PC-9 (cell line): ENCODE measurements around the gene LIPG. TPM values are rescaled to one million over a fixed set of nuclear protein-coding genes. Genes with fewer than 3 reads are reported as not detected.

Experiments
- BruUV-seq: library from RNA; stranded (reverse); fragments of 400-500 nt; replicated peaks from 2 replicates; lab custom pipeline; 2021; lab: Mats Ljungman, UMichigan
- CTCF ChIA-PET: fragments of 300-600 bp; sonication (Branson Sonifier 250); formaldehyde crosslinking; loops from one replicate; lab custom pipeline; 2022; ENCODE audit warnings: antibody characterized with exemption; lab: Charles Lee
- POLR2A ChIA-PET: fragments of 300-600 bp; sonication (Branson Sonifier 250); formaldehyde crosslinking; loops from one replicate; lab custom pipeline; 2022; ENCODE audit warnings: antibody characterized with exemption; ENCODE audit not compliant: unreplicated experiment; lab: Charles Lee
- DNase-seq, 2 experiments: peaks; one replicate each; pipeline versions ENCODE4 v3.0.0 to v3.0.0-alpha.2; 2015 to 2022; ENCODE audit warnings: mixed read lengths in 1 of 2
- H2AFZ ChIP-seq: fragments of 200-600 bp; sonication (generic); 2 replicates; pipeline ENCODE4 v1.8.1; 2017; ENCODE audit warnings: antibody characterized with exemption
- H3F3A ChIP-seq: fragments of 200-600 bp; sonication (generic); 2 replicates; pipeline ENCODE4 v1.8.1; 2017; ENCODE audit warnings: antibody characterized with exemption, mild to moderate bottlenecking, low read depth; ENCODE audit not compliant: insufficient read depth
- H3K27ac ChIP-seq: fragments of 200-600 bp; sonication (generic); 2 replicates; pipeline ENCODE4 v1.6.1; 2016; ENCODE audit warnings: mixed run types
- H3K27me3 ChIP-seq: fragments of 200-600 bp; sonication (generic); 2 replicates; pipeline ENCODE4 v1.6.1; 2016; ENCODE audit warnings: low read depth, mixed run types; ENCODE audit not compliant: insufficient read depth
- H3K36me3 ChIP-seq: fragments of 200-600 bp; sonication (generic); 2 replicates; pipeline ENCODE4 v1.6.1; 2016; ENCODE audit warnings: low read depth, mixed run types
- H3K4me1 ChIP-seq: fragments of 200-600 bp; sonication (generic); replicated peaks from 2 replicates; pipeline ENCODE4 v1.6.1; 2016; ENCODE audit warnings: mixed run types; ENCODE audit not compliant: insufficient read depth
- H3K4me2 ChIP-seq: fragments of 200-600 bp; sonication (generic); 2 replicates; pipeline ENCODE4 v1.6.1; 2017; ENCODE audit warnings: mixed run types
- H3K4me3 ChIP-seq: fragments of 200-600 bp; sonication (generic); 2 replicates; pipeline ENCODE4 v1.6.1; 2016; ENCODE audit warnings: mixed run types
- H3K79me2 ChIP-seq: fragments of 200-600 bp; sonication (generic); 2 replicates; pipeline ENCODE4 v1.6.1; 2017; ENCODE audit warnings: low read depth, mixed run types
- H3K9me2 ChIP-seq: fragments of 200-600 bp; sonication (generic); 2 replicates; pipeline ENCODE4 v1.8.1; 2017; ENCODE audit warnings: mild to moderate bottlenecking; ENCODE audit not compliant: insufficient read depth
- H3K9me3 ChIP-seq: fragments of 200-600 bp; sonication (generic); 2 replicates; pipeline ENCODE4 v1.8.1; 2016; ENCODE audit warnings: low read depth; ENCODE audit not compliant: insufficient read depth
- H4K20me1 ChIP-seq: fragments of 200-600 bp; sonication (generic); 2 replicates; pipeline ENCODE4 v1.8.1; 2017; ENCODE audit not compliant: insufficient read depth
- CTCF ChIP-seq: fragments of 200-600 bp; sonication (generic); conservative IDR thresholded peaks from 2 replicates; pipeline ENCODE4 v1.6.1; 2017; ENCODE audit warnings: mixed run types, antibody characterized with exemption, mild to moderate bottlenecking, moderate library complexity
- EZH2 ChIP-seq: fragments of 200-600 bp; sonication (generic); IDR thresholded peaks from 2 replicates; pipeline ENCODE4 v1.8.0; 2017; ENCODE audit warnings: antibody characterized with exemption, low read depth
- intact Hi-C: fragments of 100-400 bp; cut with micrococcal nuclease; formaldehyde crosslinking; loops from one replicate; pipeline ENCODE4 v1.10.0; 2022; ENCODE audit not compliant: unreplicated experiment
- total RNA-seq: library from RNA; stranded (reverse); gene quantifications from 2 replicates; pipeline ENCODE4 v1.2.3, GENCODE V29; 2021

The LIPG gene
- total RNA-seq, 1 experiment from 2014 or later, result 30.9 TPM

DNA sequence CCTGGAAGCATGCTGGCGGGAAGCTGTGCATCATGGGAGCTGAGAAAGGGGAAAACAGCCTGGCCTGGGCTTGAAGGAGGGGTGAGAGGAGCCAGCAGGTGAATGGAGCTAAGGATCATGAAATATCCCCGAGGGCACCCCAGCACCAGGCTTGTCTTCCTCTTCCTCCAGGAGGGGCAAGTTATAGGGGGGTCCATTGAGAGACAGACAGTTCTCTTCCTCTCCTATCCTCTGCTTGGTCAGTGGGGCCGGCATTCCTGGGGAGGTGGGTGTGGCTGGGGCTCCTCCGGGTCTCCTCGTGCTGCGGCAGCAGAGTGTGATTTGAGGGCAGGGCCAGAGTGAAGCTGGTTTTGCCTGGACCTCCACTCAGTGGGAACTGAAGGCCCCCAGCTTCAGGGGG lies 78.9 kb downstream of the LIPG start:
- Histone ChIP-seq H3K9me3 (no peaks in the 10 kb centered on the region), H3F3A (no peaks in the 10 kb centered on the region), H4K20me1 (no peaks in the 10 kb centered on the region), H3K79me2 (no peaks in the 10 kb centered on the region), H3K36me3 (no peaks in the 10 kb centered on the region), H3K27ac (no peak overlapping the region), H3K4me2 (no peak overlapping the region), H2AFZ (no peak overlapping the region), H3K9me2 (no peaks in the 10 kb centered on the region), H3K4me3 (no peak overlapping the region), H3K27me3 (no peaks in the 10 kb centered on the region), H3K4me1 (peaks cover 6% of the 10 kb centered on the region; the same call in 1 of the 2 replicates)
- POLR2A ChIA-PET, result no interaction called here
- intact Hi-C loops, result no loop called here
- no peak for DNase-seq
- CTCF ChIA-PET, result no interaction called here
- TF ChIP-seq EZH2 (no peak), CTCF (no peak)
- BruUV-seq, result no TSS peak

GRCh38 chr18:49645196-49645595 lies 83.3 kb downstream of the LIPG start:
- TF ChIP-seq CTCF, result no peak
- no peak for TF ChIP-seq EZH2
- Histone ChIP-seq H3K27ac (no peak overlapping the region), H3K9me2 (no peaks in the 10 kb centered on the region), H3K4me3 (no peak overlapping the region), H3K4me1 (peaks cover 2% of the 10 kb centered on the region), H3K27me3 (no peaks in the 10 kb centered on the region), H2AFZ (no peak overlapping the region), H3K4me2 (no peak overlapping the region), H3K36me3 (no peaks in the 10 kb centered on the region), H3K79me2 (no peaks in the 10 kb centered on the region), H4K20me1 (no peaks in the 10 kb centered on the region), H3K9me3 (no peaks in the 10 kb centered on the region), H3F3A (no peaks in the 10 kb centered on the region)
- intact Hi-C loops, result no loop called here
- BruUV-seq, result no TSS peak
- DNase-seq, result no peak
- ChIA-PET POLR2A (no interaction called here), CTCF (no interaction called here)

DNA sequence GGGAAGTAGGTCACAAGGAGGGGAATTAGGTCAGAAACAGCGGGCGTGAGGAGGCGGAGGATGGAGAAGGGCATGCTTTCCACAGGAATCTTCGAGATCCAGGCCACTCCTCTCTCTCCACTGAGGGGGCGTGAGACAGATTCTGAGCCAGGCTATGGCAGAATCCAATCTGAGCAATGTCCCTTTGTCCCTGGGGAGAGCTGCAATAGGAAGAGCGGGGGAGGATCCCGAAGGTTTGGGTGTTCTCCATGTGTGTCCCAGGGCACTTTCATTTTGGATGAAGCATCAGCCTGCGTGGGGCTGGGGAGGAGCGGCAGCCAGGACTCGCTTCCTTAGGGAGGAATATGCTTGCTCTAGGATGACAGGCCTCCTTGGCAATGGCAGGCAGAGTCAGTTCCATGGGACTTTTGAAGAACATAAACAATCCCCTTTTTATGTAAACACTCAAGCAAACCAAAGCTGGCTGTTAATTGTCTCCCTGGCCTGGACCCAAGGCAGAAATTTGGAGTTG lies 84.0 kb downstream of the LIPG start:
- intact Hi-C loops, result no loop called here
- no peak overlapping the region for H3K27ac ChIP-seq
- no peak overlapping the region for H2AFZ ChIP-seq
- no peaks in the 10 kb centered on the region for H3K9me2 ChIP-seq
- peaks cover 7% of the 10 kb centered on the region for H3K4me1 ChIP-seq
- CTCF ChIA-PET, result no interaction called here
- H3K79me2 ChIP-seq, result no peaks in the 10 kb centered on the region
- H3K9me3 ChIP-seq, result no peaks in the 10 kb centered on the region
- H3K36me3 ChIP-seq, result no peaks in the 10 kb centered on the region
- POLR2A ChIA-PET, result no interaction called here
- H3K4me3 ChIP-seq, result no peak overlapping the region
- no peaks in the 10 kb centered on the region for H3K27me3 ChIP-seq
- no peak for TF ChIP-seq CTCF
- TF ChIP-seq EZH2, result no peak
- H4K20me1 ChIP-seq, result no peaks in the 10 kb centered on the region
- no peak overlapping the region for H3K4me2 ChIP-seq
- no peaks in the 10 kb centered on the region for H3F3A ChIP-seq
- BruUV-seq, result no TSS peak
- no peak for DNase-seq
